Left cardiac atrium (tissue), 4 donors: ENCODE data around the gene USHBP1. TPM values are rescaled to one million over a fixed set of nuclear protein-coding genes. Genes with fewer than 3 reads are reported as not detected.
"Not testable (repeated sequence)": the region's sequence is repeated elsewhere in the genome, so short reads cannot be mapped to it uniquely, and the experiment has no call there.

Experiments
- ATAC-seq, 2 donors: fragments of 200-7000 bp; cut with Tn5 transposase; one replicate each; pipeline ENCODE4 v1.9.1; 2020; ENCODE audit warnings: mild to moderate bottlenecking in 2 of 2, moderate library complexity in 2 of 2
- DNase-seq: peaks from one replicate; pipeline ENCODE4 v3.0.0-alpha.2; 2020
- intact Hi-C, 2 donors: fragments of 100-400 bp; cut with DNase I; formaldehyde crosslinking; loops; one replicate each; pipeline versions ENCODE4 v1.14.1 to v1.15.1; 2022 to 2023
- total RNA-seq, 2 donors: library from RNA; stranded (reverse); fragmentation: NEBNext Ultra II Directional; extraction: Animal tissue kit (Norgen Biotek cat#: 25700); gene quantifications; one replicate each; pipeline ENCODE4 v1.2.1, GENCODE V29; 2021
- donor health status: DM: no; HTN: yes; CAD: no.
- donor health status: DM: no; HTN: yes; CAD: no; lungs with severe emphysema.
- donor health status: DM: yes; HTN: yes; CAD: no.
- donor health status: Dilated cardiomyopathy.

Gene USHBP1
- total RNA-seq, 2 donors from 2014 or later, result 6.5 to 6.7 TPM

DNA sequence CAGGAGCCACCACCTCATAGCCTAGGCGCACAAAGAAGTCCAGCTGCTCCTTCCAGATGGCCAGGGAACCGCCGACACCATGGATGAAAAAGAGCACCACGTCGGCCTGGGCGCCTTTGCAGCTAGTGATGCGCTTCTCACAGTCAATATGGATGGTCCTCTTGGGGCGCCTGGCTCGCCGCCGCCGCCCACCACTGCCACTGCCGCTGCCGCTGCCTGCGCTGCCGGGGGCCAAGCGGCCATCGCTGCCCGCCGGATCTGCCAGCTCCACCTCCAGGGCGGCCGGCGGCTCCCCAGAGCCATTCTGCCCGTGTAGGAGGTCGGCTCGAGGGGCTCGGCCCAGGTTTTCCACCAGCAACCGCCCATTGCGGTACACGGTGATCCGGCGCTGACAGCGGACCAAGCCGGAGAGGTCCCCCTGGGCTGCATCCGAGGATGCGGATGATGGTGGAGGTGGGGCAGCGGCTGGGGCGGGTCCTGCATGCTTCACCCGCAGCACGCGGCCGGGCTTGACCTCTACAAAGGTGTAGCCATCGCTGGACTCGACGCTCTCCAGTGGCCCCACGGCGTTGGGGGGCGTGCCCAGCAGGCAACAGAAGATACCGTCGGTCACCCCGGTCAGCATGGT, 36.6 kb upstream of the USHBP1 start:
- ATAC-seq, result no peak
- intact Hi-C loops, result loop anchor here in 1 of 2 donors (5.0 kb wide), 1 partner anchor 41 kb away; no protein-coding TSS in a partner anchor
- no peak for DNase-seq

DNA sequence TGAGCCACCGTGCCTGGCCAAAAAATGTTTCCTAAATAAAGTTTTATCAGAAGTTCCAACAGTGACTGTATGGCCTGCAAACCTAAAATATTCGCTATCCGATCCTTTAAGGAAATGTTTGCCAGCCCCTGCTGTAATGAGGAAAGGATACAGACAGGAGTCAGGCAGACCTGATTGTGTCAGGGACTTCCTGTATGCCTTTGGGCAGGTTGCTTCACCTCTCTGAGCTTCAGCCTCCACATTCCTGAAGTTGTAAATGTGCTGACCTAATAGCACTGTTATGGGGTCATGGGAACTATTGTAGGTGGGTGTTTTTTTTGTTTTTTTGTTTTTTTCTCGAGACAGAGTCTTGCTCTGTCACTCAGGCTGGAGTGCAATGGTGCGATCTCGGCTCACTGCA, 32.4 kb upstream of the USHBP1 start:
- no peak for ATAC-seq
- intact Hi-C loops, result no loop called here
- DNase-seq, result no peak

DNA sequence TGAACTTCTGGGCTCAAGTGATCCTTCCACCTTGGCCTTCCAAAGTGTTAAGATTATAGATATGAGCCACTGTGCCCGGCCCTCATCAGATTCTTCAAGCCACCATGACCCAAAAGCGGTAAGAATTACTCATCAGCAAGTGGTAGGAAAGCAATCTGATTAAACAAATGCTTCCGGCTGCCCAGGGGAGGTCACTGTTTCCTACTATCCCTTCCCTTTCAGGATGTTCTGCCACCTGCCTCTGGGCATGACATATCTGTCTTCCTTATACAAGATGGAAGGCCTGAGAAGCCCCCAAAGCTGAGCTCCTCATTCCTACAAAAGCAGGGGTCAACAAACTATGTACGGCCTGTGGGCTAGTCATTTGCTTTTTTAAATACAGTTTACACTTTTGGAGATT, 31.7 kb upstream of the USHBP1 start:
- DNase-seq (no peak), ATAC-seq (no peak)
- intact Hi-C loops, result no loop called here

DNA sequence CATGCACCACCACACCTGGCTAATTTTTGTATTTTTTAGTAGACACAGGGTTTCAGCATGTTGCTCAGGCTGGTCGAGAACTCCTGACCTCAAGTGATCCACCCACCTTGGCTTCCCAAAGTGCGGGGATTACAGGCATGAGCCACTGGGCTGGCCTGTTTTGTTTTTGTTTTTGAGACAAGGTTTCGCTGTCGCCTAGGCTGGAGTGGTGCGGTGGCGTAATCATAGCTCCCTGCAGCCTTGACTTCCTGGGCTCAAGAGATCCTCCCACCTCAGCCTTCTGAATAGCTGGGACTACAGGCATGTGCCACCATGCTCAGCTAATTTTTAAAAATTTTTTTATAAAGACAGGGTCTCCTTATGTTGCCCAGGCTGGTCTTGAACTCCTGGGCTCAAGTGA, 31.0 kb upstream of the USHBP1 start:
- DNase-seq, ATAC-seq, intact Hi-C loops: not testable (repeated sequence)

DNA sequence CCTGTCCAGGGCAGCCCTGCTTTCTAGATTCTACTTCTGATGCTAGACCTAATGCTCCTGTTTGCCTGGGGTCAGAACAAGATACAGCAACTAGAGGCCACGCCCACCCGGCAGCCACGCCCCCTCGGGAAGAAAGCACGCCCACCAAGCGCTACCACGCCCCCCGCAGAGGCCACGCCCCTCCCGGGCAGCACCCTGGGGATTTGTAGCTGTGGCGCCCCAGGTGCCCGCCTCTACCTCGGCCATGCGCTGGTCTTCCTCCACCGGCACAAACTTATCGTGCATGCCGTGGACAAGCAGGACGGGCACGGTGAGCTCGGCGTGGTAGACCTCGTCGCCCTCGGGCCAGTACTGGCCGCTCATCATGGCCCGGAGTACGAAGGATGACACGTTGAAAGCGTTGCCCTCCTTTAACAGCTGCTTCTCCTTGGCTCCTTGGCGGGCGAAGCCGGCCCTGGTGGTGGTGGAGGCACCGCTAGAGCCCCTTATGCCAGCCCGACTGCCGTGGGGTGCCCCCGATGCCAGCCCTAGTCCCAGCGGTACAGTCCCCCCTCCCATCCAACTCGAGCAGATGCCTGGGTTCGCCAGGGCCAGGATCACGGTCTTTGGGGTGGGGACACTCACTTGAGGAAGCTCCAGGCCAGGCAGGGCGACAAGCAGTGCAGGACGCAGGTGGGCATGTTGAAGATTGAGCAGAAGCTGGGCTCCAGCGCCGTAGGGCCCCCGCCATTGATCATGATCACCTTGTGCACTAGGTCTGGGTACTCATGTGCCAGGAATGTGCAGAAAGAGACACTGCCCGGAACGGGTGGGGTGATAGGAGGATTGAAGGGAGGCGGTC, 29.7 kb upstream of the USHBP1 start:
- DNase-seq (no peak), ATAC-seq (peak in 1 of 2 donors; percentile 10)
- intact Hi-C loops, result loop anchor here in 1 of 2 donors (5.0 kb wide), 1 partner anchor 93 kb away; no protein-coding TSS in a partner anchor

DNA sequence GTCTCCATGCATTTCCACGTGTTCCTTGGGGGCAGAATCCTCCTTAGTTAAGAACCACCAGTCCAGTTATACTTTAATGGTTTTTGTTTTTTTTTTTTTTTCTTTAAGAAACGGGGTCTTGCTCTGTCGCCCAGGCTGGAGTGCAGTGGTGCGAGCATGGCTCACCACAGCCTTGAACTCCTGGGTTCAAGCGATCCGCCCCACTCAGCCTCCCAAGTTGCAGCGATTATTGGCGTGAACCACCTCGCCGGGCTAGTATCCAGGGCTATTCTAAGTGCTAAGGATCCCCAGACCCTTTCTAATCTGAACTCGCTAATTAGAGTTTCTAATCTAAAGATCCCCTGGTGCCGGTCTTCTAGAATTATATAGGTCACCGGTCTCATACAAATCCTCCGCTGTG, 29.1 kb upstream of the USHBP1 start:
- no peak for ATAC-seq
- DNase-seq, result no peak
- intact Hi-C loops, result loop anchor here in 1 of 2 donors (5.0 kb wide), 1 partner anchor 94 kb away; no protein-coding TSS in a partner anchor

DNA sequence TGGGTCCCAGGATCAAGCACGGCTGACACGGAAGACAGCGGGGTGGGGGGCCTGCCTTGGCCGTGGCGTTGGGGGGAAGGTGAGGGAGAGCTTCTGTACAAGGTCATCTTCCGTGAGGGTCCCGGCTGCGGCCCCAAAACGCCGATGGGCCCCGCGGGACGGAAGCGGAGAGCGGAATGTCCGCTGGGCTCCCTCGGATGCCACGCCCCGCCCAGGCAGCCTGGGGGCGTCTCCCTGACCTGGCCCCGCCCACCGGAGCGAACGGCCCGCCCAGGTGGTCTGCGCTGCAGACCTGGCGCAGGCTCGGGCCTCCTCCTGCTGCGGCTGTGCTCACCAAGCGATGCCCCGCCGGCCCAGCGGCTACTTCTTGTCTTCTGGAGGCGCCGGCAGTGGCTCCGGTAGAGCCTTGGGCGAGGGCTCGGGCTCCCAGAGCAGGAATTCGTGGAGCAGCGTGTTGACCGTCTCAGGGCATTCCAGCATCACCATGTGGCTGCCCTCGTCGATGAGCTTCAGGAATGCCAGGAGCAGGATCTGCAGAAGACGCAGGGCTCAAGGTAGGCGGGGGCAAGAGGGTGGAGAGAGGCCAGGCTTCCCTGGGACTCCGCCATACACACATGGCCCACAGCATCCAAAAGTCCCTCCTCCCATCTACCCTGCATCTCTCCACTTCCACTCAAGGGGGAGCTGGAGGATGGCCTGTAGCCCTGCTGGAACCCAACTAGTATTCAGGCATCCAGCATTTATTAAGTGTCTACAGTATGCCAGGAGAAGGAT, 27.9 kb upstream of the USHBP1 start:
- intact Hi-C loops, result loop anchor here in 1 of 2 donors (5.0 kb wide), 1 partner anchor 95 kb away; no protein-coding TSS in a partner anchor
- DNase-seq (peak; percentile 75), ATAC-seq (peak; percentile 94)

DNA sequence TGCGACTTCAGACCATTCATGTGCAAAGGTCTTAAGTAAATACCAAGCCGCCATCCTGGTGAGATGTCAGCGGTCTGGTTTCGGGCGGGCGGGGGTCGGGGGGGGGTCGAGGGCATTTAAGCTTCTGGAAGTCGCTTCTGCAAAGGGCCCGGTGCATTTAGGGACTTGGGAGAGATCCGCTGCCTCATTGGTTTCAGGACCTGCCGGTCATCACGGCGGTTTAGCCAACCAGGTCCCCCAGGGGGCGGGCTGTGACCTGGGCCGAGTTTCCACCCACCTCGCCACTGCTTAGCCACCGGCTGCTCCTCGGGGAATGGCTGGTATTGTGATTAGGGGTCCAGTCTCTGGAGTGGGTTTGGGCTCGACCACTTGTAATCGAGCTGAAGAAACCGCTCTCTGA, 24.9 kb upstream of the USHBP1 start:
- peak in 1 of 2 donors; percentile 52 for ATAC-seq
- peak; percentile 86 for DNase-seq

DNA sequence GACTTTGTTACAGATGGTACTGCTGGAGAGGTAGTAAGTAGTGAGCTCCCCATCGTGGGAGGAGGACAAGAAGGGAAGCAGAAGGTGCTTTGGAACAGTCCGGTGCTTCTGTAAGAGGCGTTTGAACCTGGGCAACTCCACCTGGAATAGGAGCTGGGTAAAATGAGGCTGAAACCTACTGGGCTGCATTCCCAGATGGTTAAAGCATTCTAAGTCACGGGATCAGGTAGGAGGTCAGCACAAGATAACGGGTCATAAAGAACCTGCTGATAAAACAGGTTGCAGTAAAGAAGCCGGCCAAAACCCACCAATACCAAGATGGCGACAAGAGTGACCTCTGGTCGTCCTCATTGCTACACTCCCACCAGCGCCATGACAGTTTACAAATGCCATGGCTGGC, 22.2 kb upstream of the USHBP1 start:
- no peak for DNase-seq
- intact Hi-C loops, result loop anchor here in 1 of 2 donors (10.0 kb wide), 1 partner anchor 82 kb away; no protein-coding TSS in a partner anchor
- no peak for ATAC-seq

More for the DNA sequence above, 24.9 kb upstream of the USHBP1 start:
- intact Hi-C loops, result loop anchor here in 1 of 2 donors (10.0 kb wide), 1 partner anchor 85 kb away; no protein-coding TSS in a partner anchor

DNA sequence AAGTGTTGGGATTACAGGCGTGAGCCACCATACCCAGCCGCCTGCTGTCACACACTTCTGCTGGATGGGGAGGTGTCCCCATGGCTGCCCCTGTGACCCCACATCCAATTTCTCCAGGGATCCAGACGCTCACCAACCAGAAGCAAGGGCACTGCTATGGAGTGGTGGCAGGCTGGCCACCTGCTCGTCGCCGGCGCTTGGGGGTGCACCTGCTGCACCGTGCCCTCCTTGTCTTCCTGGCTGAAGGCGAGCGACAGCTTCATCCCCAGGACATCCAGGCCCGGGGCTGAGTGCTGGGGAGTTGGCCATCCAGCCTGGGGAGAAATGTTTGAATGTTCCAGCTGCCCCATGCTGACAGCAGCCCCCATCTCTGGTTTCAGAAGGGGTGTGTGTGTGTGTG, 21.7 kb upstream of the USHBP1 start:
- intact Hi-C loops, result loop anchor here in 1 of 2 donors (10.0 kb wide), 1 partner anchor 81 kb away; no protein-coding TSS in a partner anchor
- DNase-seq (no peak), ATAC-seq (no peak)

DNA sequence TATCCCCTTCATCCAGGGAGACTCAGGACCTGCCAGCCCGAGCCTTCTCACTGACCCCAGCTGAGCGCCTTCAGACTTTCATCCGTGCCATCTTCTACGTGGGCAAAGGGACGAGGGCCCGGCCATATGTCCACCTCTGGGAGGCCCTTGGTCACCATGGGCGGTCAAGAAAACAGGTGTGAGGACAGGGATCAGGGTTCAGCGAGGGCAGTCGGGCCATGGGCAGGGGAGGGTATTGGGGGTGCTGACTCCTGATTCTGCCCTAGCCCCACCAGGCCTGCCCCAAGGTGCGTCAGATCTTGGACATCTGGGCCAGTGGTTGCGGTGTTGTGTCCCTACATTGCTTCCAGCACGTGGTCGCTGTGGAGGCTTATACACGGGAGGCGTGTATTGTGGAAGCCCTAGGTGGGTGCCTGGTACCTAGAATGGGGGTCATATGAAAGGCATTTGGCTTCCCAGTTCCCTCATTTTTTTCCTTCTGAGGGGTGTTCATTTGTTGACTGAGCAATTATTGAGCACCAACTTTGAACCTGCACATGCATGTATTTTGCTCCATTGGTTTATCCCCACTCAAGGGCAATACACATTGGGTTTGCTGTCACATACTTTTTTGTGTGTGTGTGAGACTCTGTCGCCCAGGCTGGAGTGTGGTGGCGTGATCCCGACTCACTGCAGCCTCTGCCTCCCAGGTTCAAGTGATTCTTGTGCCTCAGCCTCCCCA, 21.0 kb upstream of the USHBP1 start:
- ATAC-seq (no peak), DNase-seq (no peak)
- intact Hi-C loops, result loop anchor here in 1 of 2 donors (10.0 kb wide), 1 partner anchor 81 kb away; no protein-coding TSS in a partner anchor

DNA sequence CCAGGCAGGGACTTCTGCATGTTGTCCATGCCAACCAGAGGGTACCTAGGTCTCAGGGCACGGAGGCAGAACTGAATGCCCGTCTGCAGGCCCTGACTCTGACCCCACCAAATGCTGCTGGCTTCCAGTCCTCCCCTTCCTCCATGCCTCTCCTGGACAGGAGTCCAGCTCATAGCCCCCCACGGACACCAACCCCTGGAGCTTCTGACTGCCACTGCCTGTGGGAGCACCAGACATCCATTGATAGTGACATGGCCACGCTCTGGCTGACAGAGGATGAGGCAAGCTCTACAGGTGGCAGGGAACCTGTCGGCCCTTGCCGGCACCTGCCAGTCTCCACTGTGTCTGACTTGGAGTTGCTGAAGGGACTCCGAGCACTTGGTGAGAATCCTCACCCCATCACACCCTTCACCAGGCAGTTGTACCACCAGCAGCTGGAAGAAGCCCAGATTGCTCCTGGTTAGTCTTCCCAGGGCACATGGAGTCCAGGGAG, 19.0 kb upstream of the USHBP1 start:
- no peak for DNase-seq
- intact Hi-C loops, result loop anchor here in 1 of 2 donors (5.0 to 10.0 kb wide), 2 partner anchors 79 to 216 kb away; no protein-coding TSS in a partner anchor
- no peak for ATAC-seq

DNA sequence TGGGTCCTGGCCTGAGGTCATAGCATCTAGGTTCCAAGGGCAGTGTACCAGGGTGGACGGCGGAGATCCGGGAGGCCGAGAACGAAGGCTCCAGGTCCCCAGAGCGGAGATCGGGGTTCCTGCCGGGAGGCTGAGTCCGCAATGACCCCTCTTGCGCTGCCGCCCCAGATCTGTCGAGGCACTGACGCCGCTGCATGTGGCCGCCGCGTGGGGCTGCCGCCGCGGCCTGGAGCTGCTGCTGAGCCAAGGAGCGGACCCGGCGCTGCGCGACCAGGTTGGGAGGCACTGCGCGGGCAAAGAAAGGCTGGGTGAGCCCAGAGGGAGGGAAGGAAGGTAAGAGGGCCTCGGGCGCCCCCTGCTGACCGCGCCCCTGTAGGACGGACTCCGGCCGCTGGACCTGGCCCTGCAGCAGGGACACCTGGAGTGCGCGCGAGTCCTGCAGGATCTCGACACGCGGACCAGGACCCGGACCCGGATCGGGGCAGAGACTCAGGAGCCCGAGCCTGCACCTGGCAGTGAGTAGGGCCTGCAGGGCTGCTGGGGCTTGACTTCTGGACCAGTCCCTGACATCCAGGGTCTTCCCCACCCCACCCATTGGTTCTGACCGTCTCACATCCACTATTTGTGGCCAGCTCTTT, 18.1 kb upstream of the USHBP1 start:
- intact Hi-C loops, result loop anchor here (1.0 to 10.0 kb wide), 3 partner anchors 78 to 215 kb away; no protein-coding TSS in a partner anchor
- peak; percentile 85 for DNase-seq

DNA sequence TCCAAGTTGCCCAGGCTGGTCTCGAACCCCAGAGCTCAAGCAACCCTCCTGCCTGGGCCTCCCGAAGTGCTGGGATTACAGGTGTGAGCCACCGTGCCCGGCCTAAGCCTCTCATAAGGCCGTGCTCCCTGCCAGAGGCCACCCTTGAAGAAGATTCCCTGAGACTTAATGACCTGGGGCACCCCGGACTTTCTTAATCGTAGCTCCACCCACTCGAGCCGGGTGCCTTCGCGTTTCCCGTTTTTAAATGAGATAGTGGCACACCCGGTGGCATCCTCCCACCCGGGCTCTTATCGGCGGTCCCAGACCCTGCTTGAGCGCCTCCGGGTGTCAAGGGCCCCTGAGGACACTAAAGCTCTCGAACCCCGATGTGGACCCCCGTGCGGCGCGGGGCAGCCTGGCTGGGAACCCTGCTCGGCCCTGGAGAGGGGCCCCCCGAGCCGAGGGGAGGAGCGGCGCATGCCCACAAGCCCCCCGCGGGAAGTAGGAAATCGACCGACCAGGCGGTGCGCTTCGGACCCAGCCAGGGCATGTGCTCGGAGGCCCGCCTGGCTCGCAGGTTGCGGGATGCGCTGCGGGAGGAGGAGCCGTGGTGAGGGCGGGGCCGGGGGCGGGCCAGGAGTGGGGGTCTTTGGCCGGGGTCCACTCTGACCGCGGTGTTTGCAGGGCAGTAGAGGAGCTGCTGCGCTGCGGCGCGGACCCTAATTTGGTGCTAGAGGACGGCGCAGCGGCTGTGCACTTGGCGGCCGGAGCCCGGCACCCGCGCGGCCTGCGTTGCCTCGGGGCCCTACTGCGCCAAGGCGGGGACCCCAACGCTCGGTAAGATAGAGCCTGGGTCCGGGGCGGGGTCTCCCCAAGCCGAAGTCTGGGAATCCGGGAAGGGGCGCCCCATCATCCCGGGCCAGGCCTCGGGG, 17.1 kb upstream of the USHBP1 start, which contains the start of gene ANKLE1:
Gene ANKLE1 (plus strand): TSS at position 511 of the 914 bp plus-strand sequence. CDS start 20 bp downstream, at position 531.
- intact Hi-C loops, result loop anchor here (1.0 to 10.0 kb wide), 3 partner anchors 77 to 214 kb away; no protein-coding TSS in a partner anchor
- ATAC-seq (peak; percentile 40 to 56), DNase-seq (no peak)

More for the DNA sequence above, 18.1 kb upstream of the USHBP1 start:
- ATAC-seq, result peak; percentile 95 to 96

DNA sequence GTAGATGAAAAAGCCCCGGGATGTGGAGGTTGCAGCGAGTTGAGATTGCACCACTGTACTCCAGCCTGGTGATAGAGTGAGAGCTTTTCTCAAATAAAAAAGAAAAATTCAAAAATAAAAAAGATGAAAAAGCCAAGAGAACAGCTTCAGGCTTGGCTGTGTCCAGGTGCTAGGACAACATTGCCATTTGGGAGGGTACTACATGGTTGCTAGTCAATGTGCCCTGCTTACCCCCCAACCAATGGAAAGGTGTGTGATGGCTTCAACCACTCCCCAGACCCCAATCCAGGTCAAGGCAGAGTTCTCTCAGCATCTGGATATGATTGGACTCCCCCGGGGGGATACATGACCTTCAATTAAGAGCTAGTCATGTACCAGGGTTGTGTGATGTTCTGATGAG, 14.9 kb upstream of the USHBP1 start:
- DNase-seq (no peak), ATAC-seq (no peak)
- intact Hi-C loops, result no loop called here

DNA sequence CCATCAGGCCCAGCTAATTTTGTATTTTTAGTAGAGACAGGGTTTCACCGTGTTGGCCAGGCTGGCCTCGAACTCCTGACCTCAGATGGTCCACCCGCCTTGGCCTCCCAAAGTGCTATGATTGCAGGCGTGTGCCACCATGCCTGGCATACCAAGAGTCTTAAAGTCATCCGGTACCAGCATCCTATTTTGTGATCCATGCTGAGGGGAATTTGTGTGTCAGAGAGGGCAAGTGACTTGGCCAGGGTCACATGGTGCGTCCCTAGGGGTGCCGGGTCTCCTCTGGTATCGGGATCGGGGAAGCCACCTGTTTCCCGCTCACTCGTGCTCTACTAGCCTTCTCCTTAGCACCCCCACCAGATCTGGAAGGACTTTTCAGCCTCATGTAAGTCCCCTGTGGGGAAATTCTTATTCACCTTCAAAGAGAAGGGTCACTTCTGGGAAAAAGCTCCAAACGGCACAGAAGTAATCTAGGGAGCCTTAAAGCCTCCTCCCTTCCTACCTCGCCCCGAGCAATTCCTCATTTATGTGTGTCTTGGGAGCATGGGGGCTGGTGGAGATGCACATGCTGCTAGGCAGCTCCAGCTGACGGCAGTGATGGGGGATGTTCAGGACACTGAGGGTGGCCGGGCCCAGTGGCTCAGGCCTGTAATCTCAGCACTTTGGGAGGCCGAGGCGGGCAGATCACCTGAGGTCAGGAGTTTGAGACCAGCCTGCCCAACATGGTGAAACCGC, 11.1 kb upstream of the USHBP1 start:
- intact Hi-C loops, result no loop called here
- no peak for ATAC-seq

More for the DNA sequence above, 11.1 kb upstream of the USHBP1 start:
- no peak for DNase-seq
